Suprapubic skin (tissue), 3 donors: ENCODE results near the gene CACNB3.

Experiments used
- CTCF ChIP-seq, 2 donors: fragments of 200-600 bp in 1 of 2; fragments of 450-650 bp in 1 of 2; sonication (generic) in 1 of 2; IDR thresholded peaks; one replicate each; pipeline ENCODE4 v1.5.1; 2016 to 2019; ENCODE audit warnings: antibody characterized with exemption in 2 of 2, mild to moderate bottlenecking in 1 of 2, moderate library complexity in 1 of 2
- EP300 ChIP-seq: sonication (generic); formaldehyde crosslinking; IDR thresholded peaks from one replicate; pipeline ENCODE4 v1.6.1; 2017; ENCODE audit warnings: antibody characterized with exemption

GRCh38 chr12:48795550-48796455 lies 22.5 kb upstream of the CACNB3 start:
- TF ChIP-seq EP300: no peak
- peak; percentile 92 to 93 for TF ChIP-seq CTCF (IDR thresholded peaks at IDR 0.05)
